Activated naive CD4-positive, alpha-beta T cell treated with anti-CD3 and anti-CD28 coated beads, Interleukin-2, amount 10 ng/mL, durations not matched to agents 7 days and 5 days (primary cell): ENCODE data around the gene FHIP2A.
A peak's percentile ranks its signal among the peaks of the same experiment; 100 is the strongest.
"Not testable (repeated sequence)": the region's sequence is repeated elsewhere in the genome, so short reads cannot be mapped to it uniquely, and the experiment has no call there.

ENCODE experiments used
- CTCF ChIA-PET: fragments of 350-600 bp; sonication (Branson Sonifier 250); formaldehyde crosslinking; loops from one replicate; lab custom pipeline; 2021; ENCODE audit warnings: antibody characterized with exemption; lab: Charles Lee
- DNase-seq: peaks from one replicate; pipeline ENCODE4 v3.0.0-alpha.2; 2020
- H3K27ac Mint-ChIP-seq: one replicate; pipeline ENCODE4 v1.8.0; 2021; ENCODE audit warnings: mild to moderate bottlenecking, moderate library complexity, mixed read lengths
- H3K27me3 Mint-ChIP-seq: one replicate; pipeline ENCODE4 v1.8.0; 2021; ENCODE audit warnings: mild to moderate bottlenecking, mixed read lengths
- H3K36me3 Mint-ChIP-seq: one replicate; pipeline ENCODE4 v1.8.0; 2021; ENCODE audit warnings: mixed read lengths
- H3K4me1 Mint-ChIP-seq: one replicate; pipeline ENCODE4 v1.8.0; 2021; ENCODE audit warnings: mixed read lengths
- H3K4me3 Mint-ChIP-seq: one replicate; pipeline ENCODE4 v1.8.0; 2021; ENCODE audit warnings: mild to moderate bottlenecking, moderate library complexity, mixed read lengths
- H3K9me3 Mint-ChIP-seq: one replicate; pipeline ENCODE4 v1.8.0; 2021; ENCODE audit warnings: mixed read lengths

FHIP2A gene

DNA sequence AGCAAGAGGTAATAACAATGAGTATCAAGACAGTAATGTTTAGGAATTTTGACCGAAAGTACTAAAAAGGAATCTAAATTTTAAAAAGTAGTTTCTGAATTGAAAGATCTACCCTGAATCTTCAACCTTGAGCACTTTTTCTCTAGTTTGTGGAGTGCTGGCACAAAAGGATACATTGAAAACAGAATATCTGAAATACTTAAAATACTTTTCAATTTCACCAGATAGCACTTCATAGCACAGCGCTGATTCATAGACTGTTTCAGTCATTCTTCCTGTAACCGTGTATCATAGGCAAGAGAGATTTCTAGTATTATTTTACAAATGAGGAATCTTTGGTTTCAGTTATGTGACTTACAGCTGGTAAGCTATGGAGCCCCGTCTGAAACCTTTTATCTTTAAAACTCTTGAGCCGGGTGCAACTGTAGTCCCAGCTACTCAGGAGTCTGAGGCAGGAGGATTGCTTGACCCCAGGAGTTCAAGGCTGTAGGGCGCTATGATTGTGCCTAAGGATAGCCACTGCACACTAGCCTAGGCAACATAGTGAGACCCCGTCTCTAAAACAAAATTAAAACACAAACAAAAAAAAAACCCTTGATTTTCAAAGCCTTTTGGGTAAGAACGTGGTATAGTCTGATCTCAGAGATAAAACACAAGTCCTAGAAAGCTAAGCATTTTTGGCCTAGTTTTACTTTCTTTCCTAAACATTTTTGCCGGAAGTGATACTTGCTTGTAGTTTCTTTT, 35.1 kb downstream of the FHIP2A start:
- no peak for DNase-seq
- Mint-ChIP-seq H3K9me3 (no peaks in the 10 kb centered on the region), H3K27me3 (no peaks in the 10 kb centered on the region), H3K4me1 (peaks cover 15% of the 10 kb centered on the region), H3K27ac (peak overlapping the region; percentile 81), H3K36me3 (peaks cover 47% of the 10 kb centered on the region), H3K4me3 (no peak overlapping the region)
- CTCF ChIA-PET: interaction anchor here (0.6 to 2.7 kb wide), 3 partner anchors 29 to 704 kb away, joined by 3 to 8 read pairs (median 4); partner anchors contain the start of gene FHIP2A

DNA sequence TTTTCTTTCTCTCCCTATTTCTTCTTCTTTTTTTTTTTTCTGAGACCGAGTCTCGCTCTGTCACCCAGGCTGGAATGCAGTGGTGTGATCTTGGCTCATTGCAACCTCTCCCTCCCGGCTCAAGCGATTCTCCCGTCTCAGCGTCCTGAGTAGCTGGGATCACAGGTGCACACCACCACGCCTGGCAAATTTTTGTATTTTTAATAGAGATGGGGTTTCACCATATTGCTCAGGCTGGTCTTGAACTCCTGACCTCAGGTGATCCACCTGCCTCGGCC, 35.6 kb downstream of the FHIP2A start:
- Mint-ChIP-seq H3K36me3 (peaks cover 44% of the 10 kb centered on the region), H3K4me1 (peaks cover 15% of the 10 kb centered on the region), H3K27ac (peak overlapping the region; percentile 81)
- H3K4me3 Mint-ChIP-seq, H3K27me3 Mint-ChIP-seq, DNase-seq, H3K9me3 Mint-ChIP-seq: not testable (repeated sequence)
- CTCF ChIA-PET: interaction anchor here (0.6 to 2.7 kb wide), 4 partner anchors 22 to 703 kb away, joined by 3 to 8 read pairs (median 4); partner anchors contain the start of gene FHIP2A

DNA sequence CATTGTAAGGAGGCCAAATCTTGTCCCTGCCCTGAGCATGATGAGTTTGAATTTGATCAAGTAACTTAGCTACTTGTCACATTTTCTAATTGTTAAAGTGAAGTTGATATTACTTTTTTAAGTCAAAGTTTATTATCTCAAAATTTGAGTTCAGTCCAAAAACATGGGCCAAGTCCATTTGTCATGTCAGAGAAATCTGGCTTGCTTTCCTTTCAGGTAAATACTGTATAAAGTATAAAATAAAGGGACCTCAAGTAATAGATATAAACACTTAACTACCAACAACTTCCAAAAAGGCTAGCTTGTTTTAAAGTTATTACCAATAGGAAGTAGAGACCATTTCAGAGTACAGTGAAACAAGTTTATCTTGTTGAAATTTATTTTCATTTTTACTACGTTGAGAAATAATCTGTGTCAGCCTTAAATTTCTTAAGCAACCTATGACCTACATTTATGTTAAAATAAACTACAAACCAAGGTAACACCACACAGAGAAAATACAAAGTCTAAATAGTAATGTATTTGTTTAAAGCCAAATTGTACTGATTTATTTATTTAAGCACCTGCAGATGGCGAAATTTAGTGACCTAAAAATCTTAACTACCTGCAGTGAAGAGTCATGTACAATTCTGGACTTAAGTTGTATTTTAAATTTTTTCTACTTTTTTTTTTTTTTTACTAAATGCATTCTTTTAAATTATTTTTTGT, 36.5 kb downstream of the FHIP2A start:
- CTCF ChIA-PET: interaction anchor here (2.0 kb wide), 1 partner anchor 21 kb away, joined by 5 read pairs; no protein-coding TSS in a partner anchor
- Mint-ChIP-seq H3K9me3 (no peaks in the 10 kb centered on the region), H3K4me1 (peaks cover 15% of the 10 kb centered on the region), H3K36me3 (peaks cover 41% of the 10 kb centered on the region), H3K4me3 (no peak overlapping the region), H3K27ac (no peak overlapping the region), H3K27me3 (no peaks in the 10 kb centered on the region)
- DNase-seq: no peak

DNA sequence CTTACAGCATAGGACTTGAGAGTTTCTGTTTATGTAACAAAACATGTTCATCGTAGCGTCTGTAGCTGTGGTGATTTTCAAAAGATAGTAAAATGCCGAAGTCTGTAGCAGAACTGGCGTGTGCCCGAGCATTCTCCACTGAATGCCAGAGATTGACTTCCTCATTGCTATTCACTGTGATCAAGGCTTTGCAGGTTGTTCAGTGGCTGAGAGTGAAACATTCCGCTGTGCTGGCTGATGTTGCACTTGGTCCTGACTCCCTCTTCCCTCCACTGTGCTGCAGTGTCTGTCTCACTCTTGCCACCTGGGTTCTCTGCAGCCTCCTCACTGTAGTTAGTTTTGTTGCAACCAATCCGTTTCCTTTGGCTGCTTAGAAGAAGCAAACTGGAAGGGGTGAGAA, 37.6 kb downstream of the FHIP2A start:
- H3K4me3 Mint-ChIP-seq: no peak overlapping the region
- H3K9me3 Mint-ChIP-seq: no peaks in the 10 kb centered on the region
- H3K4me1 Mint-ChIP-seq: peaks cover 15% of the 10 kb centered on the region
- peaks cover 44% of the 10 kb centered on the region for H3K36me3 Mint-ChIP-seq
- no peak for DNase-seq
- CTCF ChIA-PET: interaction anchor here (2.0 kb wide), 1 partner anchor 20 kb away, joined by 5 read pairs; no protein-coding TSS in a partner anchor
- H3K27ac Mint-ChIP-seq: no peak overlapping the region
- no peaks in the 10 kb centered on the region for H3K27me3 Mint-ChIP-seq

DNA sequence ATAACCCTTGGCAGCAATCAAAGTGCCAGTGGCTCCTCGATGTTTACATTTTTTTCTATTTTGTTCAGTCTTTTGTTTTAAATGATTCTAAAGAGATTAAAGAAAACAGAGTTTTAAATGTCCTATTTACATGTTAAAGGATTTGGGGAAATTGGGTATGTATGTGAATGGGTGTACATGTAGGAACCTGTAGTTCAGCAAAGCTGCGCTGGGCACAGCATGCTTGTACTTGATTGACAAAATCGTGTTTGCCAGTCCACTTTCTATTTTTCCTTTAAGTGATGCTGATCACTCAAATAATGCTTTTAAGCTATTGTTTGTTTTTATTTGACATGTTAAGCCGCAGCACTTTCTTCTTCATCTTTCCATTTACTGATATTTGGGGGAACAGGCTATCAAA, 40.9 kb downstream of the FHIP2A start:
- peaks cover 4% of the 10 kb centered on the region for H3K4me1 Mint-ChIP-seq
- no peaks in the 10 kb centered on the region for H3K9me3 Mint-ChIP-seq
- no peak overlapping the region for H3K27ac Mint-ChIP-seq
- H3K4me3 Mint-ChIP-seq: no peak overlapping the region
- CTCF ChIA-PET: interaction anchor here (1.4 to 3.5 kb wide), 3 partner anchors 10 to 40 kb away, joined by 3 to 9 read pairs (median 8); no protein-coding TSS in a partner anchor
- no peak for DNase-seq
- no peaks in the 10 kb centered on the region for H3K27me3 Mint-ChIP-seq
- H3K36me3 Mint-ChIP-seq: peaks cover 39% of the 10 kb centered on the region

DNA sequence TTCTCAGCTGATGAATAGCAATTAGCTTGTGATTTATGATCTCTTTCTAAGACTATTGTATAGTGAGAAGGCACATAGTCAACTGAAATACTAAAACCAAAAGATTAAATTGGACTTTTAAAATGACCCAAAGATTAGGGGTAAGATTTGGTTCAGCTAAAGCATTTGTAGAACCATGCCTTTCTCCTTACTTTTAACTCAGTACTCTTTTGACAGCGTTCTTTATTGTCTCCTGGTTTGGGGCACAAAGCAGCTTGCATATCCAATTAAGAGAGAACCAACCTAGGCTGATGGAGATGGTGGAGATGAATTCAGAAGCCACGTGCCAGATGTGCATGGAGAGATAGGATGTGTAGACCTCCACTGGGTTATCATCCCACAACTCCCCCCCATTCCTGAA, 45.8 kb downstream of the FHIP2A start:
- Mint-ChIP-seq H3K9me3 (no peaks in the 10 kb centered on the region), H3K36me3 (peaks cover 15% of the 10 kb centered on the region), H3K4me1 (no peaks in the 10 kb centered on the region), H3K27me3 (peaks cover 11% of the 10 kb centered on the region), H3K4me3 (no peak overlapping the region), H3K27ac (no peak overlapping the region)
- CTCF ChIA-PET: interaction anchor here (2.5 kb wide), 1 partner anchor 11 kb away, joined by 16 read pairs; no protein-coding TSS in a partner anchor
- DNase-seq: no peak

DNA sequence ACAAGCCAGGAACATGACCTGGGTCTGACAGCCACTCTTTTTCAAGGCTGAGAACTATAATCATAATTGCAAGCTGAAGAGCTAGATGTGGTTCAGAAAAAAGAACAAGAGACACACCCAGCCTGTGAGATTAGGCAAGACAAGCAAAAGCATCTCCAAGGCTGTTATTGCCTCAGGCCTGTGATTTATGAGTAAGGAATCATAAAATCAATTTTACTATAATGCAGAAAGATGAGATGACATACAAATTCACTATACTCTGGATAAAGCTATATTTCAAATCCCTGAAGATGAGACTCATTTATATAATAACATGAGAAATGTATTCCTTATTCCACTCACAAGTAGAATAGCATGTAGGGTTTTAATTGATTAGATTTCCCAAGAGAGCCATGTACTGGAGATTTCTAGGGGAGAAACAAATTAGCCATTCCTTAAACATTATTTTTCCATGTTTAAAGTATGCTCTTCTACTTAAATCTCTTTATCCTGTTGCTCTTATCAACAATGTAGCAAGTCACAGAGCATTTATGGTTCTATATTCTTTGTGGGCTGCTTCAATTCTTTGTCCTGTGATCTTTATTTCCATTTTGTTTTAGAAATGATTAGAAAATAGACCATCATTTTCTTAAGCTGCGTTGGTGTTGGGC, 47.4 kb downstream of the FHIP2A start:
- H3K4me3 Mint-ChIP-seq: no peak overlapping the region
- peaks cover 10% of the 10 kb centered on the region for H3K36me3 Mint-ChIP-seq
- no peak overlapping the region for H3K27ac Mint-ChIP-seq
- no peaks in the 10 kb centered on the region for H3K9me3 Mint-ChIP-seq
- CTCF ChIA-PET: interaction anchor here (2.5 kb wide), 1 partner anchor 9 kb away, joined by 16 read pairs; no protein-coding TSS in a partner anchor
- no peaks in the 10 kb centered on the region for H3K4me1 Mint-ChIP-seq
- peaks cover 24% of the 10 kb centered on the region for H3K27me3 Mint-ChIP-seq
- no peak for DNase-seq

DNA sequence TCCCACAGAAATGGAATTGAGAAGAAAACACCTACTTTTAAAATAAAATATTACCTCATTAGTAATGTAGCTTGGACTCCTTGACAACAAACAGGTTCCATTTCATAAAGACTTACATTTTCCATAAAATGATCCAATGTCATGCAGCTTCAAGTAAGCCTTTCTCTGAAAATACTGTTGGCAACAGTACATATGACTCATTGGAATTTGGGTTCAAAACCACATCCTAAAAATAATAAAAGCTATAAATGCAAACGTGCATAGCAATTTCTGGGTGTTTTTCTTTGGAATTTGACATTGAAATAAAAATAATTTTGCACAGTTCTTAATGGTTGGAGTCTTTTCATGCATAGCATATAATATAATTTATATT, 47.9 kb downstream of the FHIP2A start:
- CTCF ChIA-PET: interaction anchor here (1.4 to 2.5 kb wide), 2 partner anchors 9 kb away, joined by 3 to 16 read pairs; no protein-coding TSS in a partner anchor
- DNase-seq: no peak

DNA sequence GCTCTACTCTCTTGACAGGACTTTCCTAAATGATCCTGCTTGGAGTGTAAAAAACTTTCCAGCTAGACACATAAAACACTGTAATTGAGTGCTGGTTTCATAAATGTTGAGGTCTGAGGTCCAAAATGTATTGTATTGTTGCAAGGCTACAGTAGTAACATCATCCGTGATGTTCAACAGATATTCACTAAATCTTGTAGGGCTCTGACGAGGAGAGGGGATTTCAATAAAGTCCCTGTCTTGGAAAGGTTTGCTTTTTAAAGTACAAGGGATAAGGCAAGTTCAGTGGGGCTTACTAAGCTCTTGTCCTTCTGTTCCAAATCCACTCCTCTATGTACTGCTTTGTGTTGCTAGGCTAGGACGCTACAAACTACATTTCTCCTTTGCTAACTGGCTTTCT, 48.9 kb downstream of the FHIP2A start:
- H3K4me1 Mint-ChIP-seq: peaks cover 5% of the 10 kb centered on the region
- no peaks in the 10 kb centered on the region for H3K9me3 Mint-ChIP-seq
- H3K36me3 Mint-ChIP-seq: peaks cover 3% of the 10 kb centered on the region
- H3K27me3 Mint-ChIP-seq: peaks cover 32% of the 10 kb centered on the region
- no peak for DNase-seq
- no peak overlapping the region for H3K27ac Mint-ChIP-seq
- H3K4me3 Mint-ChIP-seq: no peak overlapping the region
- CTCF ChIA-PET: interaction anchor here (1.4 kb wide), 1 partner anchor 8 kb away, joined by 3 read pairs; no protein-coding TSS in a partner anchor

More for the DNA sequence above, 47.9 kb downstream of the FHIP2A start:
- Mint-ChIP-seq H3K4me3 (no peak overlapping the region), H3K27ac (no peak overlapping the region), H3K27me3 (peaks cover 24% of the 10 kb centered on the region), H3K4me1 (no peaks in the 10 kb centered on the region), H3K9me3 (no peaks in the 10 kb centered on the region), H3K36me3 (peaks cover 7% of the 10 kb centered on the region)

DNA sequence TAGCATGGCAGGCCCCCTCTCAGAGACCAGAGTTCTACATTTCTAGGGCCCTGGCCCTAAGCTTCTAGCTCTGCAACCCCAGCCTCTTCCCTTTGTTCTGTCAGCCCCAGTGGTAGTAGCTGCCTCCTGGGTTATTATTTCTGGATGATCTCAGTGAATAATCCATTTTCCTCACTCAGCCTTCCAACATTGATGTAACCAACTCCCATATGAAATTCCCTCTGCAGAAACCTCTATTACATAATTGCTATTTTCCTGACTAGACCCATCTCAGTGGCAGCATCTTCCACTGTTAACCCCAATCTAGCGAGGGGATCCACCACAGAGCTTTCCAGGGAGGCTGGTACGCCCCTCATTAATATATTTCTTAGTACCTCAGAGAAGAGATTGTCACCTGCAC, 49.8 kb downstream of the FHIP2A start:
- Mint-ChIP-seq H3K4me3 (no peak overlapping the region), H3K27me3 (peaks cover 41% of the 10 kb centered on the region), H3K36me3 (no peaks in the 10 kb centered on the region), H3K9me3 (no peaks in the 10 kb centered on the region), H3K4me1 (peaks cover 5% of the 10 kb centered on the region), H3K27ac (no peak overlapping the region)
- no peak for DNase-seq
- CTCF ChIA-PET: interaction anchor here (1.0 to 1.8 kb wide), 2 partner anchors 9 to 161 kb away, joined by 3 to 8 read pairs; no protein-coding TSS in a partner anchor
